ENCODE data around the gene ODR4.

- TF ChIP-seq EZH2 (IDR thresholded peaks at IDR 0.05; ENCODE audit: low read length), result no peak
- TF ChIP-seq, protein P1, sequence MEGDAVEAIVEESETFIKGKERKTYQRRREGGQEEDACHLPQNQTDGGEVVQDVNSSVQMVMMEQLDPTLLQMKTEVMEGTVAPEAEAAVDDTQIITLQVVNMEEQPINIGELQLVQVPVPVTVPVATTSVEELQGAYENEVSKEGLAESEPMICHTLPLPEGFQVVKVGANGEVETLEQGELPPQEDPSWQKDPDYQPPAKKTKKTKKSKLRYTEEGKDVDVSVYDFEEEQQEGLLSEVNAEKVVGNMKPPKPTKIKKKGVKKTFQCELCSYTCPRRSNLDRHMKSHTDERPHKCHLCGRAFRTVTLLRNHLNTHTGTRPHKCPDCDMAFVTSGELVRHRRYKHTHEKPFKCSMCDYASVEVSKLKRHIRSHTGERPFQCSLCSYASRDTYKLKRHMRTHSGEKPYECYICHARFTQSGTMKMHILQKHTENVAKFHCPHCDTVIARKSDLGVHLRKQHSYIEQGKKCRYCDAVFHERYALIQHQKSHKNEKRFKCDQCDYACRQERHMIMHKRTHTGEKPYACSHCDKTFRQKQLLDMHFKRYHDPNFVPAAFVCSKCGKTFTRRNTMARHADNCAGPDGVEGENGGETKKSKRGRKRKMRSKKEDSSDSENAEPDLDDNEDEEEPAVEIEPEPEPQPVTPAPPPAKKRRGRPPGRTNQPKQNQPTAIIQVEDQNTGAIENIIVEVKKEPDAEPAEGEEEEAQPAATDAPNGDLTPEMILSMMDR (optimal IDR thresholded peaks at IDR 0.05 in 1 of 3, IDR thresholded peaks at IDR 0.05 in 1 of 3, conservative IDR thresholded peaks at IDR 0.05 in 1 of 3; ENCODE audit: extremely low read depth in 1 of 3, insufficient read depth in 2 of 3, low read length in 3 of 3), result no peak
Measured at GRCh38 chr1:186403632-186404031, 28.0 kb downstream of the ODR4 start.
